Measurements from ENCODE around the gene TTLL5. TPM values are rescaled to one million over a fixed set of nuclear protein-coding genes. Genes with fewer than 3 reads are reported as not detected.

Gene TTLL5
- total RNA-seq, 1 donor from 2014 or later: 43.1 TPM

DNA sequence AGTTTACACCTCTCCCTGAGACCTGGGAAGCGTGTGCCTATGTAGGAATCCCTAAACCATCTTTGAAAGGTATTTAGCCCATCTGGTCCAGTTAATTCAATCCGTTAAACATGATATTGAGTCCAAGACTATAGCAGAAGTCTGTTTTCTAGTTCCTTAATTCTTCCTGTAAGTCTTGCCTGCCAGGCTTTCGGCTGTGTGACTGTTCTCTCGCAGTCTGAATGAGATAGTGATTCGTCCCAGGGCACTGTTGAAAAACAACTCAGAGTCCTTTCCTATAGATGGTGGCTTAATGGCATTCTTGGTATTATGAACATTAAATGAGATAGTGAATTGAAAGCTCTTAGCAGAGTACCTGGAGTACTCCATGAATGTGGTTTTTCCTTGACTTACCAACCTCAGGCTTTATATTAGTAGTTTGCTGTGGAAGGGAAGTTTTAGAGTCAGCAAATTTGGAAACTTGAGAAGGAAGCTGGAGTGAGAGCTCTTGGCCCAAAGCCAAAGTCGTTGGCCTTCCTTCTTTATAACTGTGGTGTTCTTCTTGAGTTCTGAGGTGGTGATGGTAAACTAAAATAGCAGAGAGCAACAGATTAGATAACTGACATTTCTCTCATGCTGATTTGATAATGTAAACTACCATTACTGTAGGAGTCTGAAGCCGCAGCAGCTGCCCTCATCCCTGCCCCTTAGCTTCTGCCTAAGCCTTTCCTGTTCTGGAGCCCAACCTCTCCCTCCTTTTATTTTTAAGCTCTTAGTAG, 244.3 kb downstream of the TTLL5 start:
- TF ChIP-seq, protein P1, sequence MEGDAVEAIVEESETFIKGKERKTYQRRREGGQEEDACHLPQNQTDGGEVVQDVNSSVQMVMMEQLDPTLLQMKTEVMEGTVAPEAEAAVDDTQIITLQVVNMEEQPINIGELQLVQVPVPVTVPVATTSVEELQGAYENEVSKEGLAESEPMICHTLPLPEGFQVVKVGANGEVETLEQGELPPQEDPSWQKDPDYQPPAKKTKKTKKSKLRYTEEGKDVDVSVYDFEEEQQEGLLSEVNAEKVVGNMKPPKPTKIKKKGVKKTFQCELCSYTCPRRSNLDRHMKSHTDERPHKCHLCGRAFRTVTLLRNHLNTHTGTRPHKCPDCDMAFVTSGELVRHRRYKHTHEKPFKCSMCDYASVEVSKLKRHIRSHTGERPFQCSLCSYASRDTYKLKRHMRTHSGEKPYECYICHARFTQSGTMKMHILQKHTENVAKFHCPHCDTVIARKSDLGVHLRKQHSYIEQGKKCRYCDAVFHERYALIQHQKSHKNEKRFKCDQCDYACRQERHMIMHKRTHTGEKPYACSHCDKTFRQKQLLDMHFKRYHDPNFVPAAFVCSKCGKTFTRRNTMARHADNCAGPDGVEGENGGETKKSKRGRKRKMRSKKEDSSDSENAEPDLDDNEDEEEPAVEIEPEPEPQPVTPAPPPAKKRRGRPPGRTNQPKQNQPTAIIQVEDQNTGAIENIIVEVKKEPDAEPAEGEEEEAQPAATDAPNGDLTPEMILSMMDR (IDR thresholded peaks at IDR 0.05; ENCODE audit: partially characterized antibody, unreplicated experiment): no peak
- Mint-ChIP-seq H3K36me3 (ENCODE audit: unreplicated experiment) (peaks cover 4% of the 10 kb centered on the region), H3K27ac (ENCODE audit: unreplicated experiment) (no peak overlapping the region), H3K4me1 (ENCODE audit: low read depth, unreplicated experiment) (peaks cover 15% of the 10 kb centered on the region), H3K27me3 (ENCODE audit: unreplicated experiment) (peaks cover 2% of the 10 kb centered on the region), H3K9me3 (ENCODE audit: unreplicated experiment) (no peaks in the 10 kb centered on the region), H3K4me3 (ENCODE audit: unreplicated experiment) (no peak overlapping the region)
- no peak for DNase-seq

DNA sequence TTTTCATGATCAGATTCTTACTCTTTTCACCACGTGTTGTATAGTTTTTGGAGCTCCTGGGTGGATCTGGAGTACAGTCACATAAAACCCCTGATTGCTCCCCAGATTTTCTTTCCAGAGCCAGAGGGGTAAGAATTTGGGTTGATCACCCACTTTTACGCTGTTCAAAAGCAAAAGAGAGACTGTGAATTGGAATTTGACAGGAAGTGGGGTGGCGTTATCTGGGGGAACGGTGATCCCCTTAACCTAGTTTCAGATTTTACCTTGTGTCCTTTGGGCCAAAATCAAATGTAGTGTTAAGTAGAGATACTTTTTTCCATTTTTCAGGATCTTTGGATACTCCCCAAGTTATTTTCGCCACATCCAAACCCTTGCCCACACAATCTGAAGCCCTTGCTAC, 245.2 kb downstream of the TTLL5 start:
- Mint-ChIP-seq H3K4me1 (ENCODE audit: low read depth, unreplicated experiment) (peaks cover 17% of the 10 kb centered on the region), H3K9me3 (ENCODE audit: unreplicated experiment) (no peaks in the 10 kb centered on the region), H3K27me3 (ENCODE audit: unreplicated experiment) (peaks cover 2% of the 10 kb centered on the region), H3K36me3 (ENCODE audit: unreplicated experiment) (no peaks in the 10 kb centered on the region), H3K27ac (ENCODE audit: unreplicated experiment) (no peak overlapping the region), H3K4me3 (ENCODE audit: unreplicated experiment) (no peak overlapping the region)
- no peak for DNase-seq
- TF ChIP-seq, protein P1 (IDR thresholded peaks at IDR 0.05; ENCODE audit: partially characterized antibody, unreplicated experiment): no peak

DNA sequence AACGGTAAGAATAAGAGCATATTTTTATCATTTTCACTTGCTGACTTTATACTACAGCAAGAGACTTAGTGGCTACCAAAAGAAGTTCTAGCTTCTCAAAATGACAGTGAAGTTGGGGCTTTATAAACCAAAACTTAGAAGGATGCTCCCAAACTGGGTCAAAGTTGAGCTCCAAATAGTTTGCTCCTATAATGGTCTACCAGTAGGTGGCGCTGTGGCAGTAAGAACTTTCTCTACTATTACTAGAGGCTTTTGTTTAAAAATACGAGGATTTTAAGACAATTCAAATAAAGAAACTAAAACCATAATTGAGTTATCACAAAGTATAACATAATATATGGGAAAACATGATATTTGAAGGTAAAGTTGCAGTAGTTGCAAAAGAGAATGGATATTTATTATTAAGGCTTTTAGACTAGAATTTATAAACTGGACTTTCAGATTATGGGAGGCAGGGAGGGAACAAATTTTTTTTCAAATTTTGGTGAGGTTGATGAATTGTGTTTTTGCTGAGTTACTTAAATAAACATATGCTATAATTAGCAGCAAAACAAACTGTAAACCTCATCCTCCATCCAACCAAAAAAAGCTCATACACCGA, 245.7 kb downstream of the TTLL5 start:
- peak; percentile 73 for DNase-seq
- H3K27me3 Mint-ChIP-seq (ENCODE audit: unreplicated experiment): peaks cover 2% of the 10 kb centered on the region
- no peak overlapping the region for H3K27ac Mint-ChIP-seq (ENCODE audit: unreplicated experiment)
- H3K36me3 Mint-ChIP-seq (ENCODE audit: unreplicated experiment): no peaks in the 10 kb centered on the region
- H3K4me1 Mint-ChIP-seq (ENCODE audit: low read depth, unreplicated experiment): peaks cover 19% of the 10 kb centered on the region
- no peak overlapping the region for H3K4me3 Mint-ChIP-seq (ENCODE audit: unreplicated experiment)
- no peaks in the 10 kb centered on the region for H3K9me3 Mint-ChIP-seq (ENCODE audit: unreplicated experiment)
- TF ChIP-seq, protein P1 (IDR thresholded peaks at IDR 0.05; ENCODE audit: partially characterized antibody, unreplicated experiment): peak; percentile 95

DNA sequence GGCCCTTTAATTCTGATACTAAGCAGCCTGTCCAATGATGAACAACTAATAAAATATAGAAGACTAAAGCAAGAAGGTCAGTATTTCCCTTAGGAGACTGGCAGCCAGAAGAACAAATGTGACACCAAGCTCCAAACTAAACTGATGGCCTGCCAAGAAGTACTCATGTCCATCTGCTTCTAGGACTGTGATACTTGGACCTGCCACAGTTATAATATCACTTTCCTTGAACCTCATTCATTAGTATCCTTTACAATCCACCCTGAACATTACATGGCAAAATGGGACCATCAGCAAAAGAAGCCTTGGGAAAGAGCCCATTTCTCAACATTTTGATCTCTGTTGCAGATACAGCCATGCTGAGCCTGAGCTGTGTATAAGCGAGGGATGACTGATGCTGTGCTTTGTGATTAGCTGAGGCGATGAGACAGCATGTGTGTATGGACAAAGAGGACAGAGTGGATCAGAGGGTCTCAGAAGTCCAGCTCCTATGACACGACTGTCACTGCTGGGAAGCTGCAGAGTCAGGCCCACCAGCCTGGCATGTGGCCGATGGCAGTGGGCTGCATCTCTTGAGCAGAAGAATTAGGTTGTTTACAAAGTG, 246.8 kb downstream of the TTLL5 start:
- Mint-ChIP-seq H3K27ac (ENCODE audit: unreplicated experiment) (peak overlapping the region; percentile 6), H3K4me1 (ENCODE audit: low read depth, unreplicated experiment) (peaks cover 24% of the 10 kb centered on the region), H3K36me3 (ENCODE audit: unreplicated experiment) (no peaks in the 10 kb centered on the region), H3K4me3 (ENCODE audit: unreplicated experiment) (no peak overlapping the region), H3K9me3 (ENCODE audit: unreplicated experiment) (no peaks in the 10 kb centered on the region), H3K27me3 (ENCODE audit: unreplicated experiment) (peaks cover 2% of the 10 kb centered on the region)
- DNase-seq: no peak
- TF ChIP-seq, protein P1 (IDR thresholded peaks at IDR 0.05; ENCODE audit: partially characterized antibody, unreplicated experiment): no peak

DNA sequence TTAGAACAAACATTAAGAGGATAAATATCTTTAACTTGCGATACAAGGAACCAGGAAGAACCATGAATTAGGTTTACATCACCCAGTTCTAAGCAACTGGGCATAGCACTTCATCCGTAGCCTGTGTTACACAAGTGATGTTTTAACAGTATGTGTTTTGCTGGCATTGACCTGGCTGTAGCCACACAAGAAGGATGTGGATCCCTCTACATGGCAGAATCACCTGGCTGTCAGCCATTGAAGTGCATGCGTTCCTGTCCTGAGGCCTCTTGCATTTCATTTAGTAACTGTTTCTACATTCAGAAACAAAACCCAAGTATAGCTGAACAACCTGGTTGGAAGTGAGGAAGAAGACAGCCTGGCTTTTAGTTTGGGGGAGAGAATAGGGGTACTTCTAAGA, 248.6 kb downstream of the TTLL5 start:
- Mint-ChIP-seq H3K27me3 (ENCODE audit: unreplicated experiment) (peaks cover 2% of the 10 kb centered on the region), H3K36me3 (ENCODE audit: unreplicated experiment) (no peaks in the 10 kb centered on the region), H3K4me1 (ENCODE audit: low read depth, unreplicated experiment) (peaks cover 24% of the 10 kb centered on the region), H3K27ac (ENCODE audit: unreplicated experiment) (no peak overlapping the region), H3K9me3 (ENCODE audit: unreplicated experiment) (no peaks in the 10 kb centered on the region), H3K4me3 (ENCODE audit: unreplicated experiment) (no peak overlapping the region)
- TF ChIP-seq, protein P1 (IDR thresholded peaks at IDR 0.05; ENCODE audit: partially characterized antibody, unreplicated experiment): no peak
- DNase-seq: no peak
